HG02970 (cell line): ENCODE measurements around the gene ZNF692.
"Not testable (repeated sequence)": the region's sequence is repeated elsewhere in the genome, so short reads cannot be mapped to it uniquely, and the experiment has no call there.

Experiments
- ATAC-seq: cut with Tn5 transposase; IDR thresholded peaks from one replicate; pipeline ENCODE4 v1.9.1; 2021; ENCODE audit warnings: mild to moderate bottlenecking, moderate library complexity, moderate number of reproducible peaks; ENCODE audit not compliant: unreplicated experiment, low FRiP score

ZNF692 gene

DNA sequence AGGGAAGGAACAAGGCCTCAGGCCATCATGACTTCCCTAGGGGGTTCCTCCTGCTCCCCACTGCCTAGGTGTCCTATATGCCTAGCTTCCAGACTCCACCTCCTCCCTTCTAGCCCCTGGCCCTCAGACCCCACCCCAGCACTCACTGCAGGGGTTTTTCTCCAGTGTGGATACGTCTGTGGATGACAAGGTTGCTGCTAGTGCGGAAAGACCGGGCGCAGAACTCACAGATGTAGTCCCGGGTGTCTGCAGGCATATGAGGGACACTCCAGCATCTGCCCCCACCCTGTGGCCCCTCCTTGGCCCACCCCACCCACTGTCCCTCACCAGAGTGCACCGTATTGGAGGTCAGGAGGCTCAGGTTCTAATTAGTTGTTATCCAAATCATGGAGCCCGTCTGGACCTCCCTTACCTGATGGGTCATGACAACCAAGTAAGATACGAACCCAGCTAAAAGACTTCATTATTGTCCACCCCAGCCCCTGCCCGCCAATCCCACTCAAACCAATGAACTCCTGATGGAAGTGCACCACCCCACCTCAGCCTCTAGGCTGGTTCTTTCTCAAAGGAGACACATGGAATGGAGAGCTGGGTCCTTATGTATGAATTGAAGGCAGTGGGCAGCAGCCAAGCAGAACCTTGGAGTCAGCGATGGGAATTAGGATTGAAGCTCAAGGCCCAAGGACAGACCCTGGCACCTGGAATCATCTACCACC lies 8.2 kb downstream of the ZNF692 start:
- no peak for ATAC-seq

DNA sequence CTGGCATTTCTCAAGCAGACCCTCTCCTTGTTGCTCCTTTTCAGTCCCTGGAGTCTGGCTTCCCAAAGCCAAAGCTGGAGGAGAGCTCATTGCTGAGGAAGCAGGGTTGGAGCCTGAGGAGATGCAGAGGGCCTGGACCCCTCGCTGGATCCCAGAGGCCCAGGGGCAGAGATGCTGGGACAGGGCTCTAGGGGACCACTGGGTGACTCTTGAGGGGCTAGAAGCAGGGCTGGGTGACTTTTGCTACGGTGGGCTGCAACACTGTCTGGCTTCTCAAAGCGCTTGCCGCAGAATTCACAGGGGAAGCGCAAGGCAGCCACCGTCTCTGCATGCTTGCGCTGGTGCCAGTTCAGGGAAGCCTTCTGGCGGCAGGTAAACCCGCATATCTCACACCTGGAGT lies 8.8 kb downstream of the ZNF692 start:
- ATAC-seq = no peak

DNA sequence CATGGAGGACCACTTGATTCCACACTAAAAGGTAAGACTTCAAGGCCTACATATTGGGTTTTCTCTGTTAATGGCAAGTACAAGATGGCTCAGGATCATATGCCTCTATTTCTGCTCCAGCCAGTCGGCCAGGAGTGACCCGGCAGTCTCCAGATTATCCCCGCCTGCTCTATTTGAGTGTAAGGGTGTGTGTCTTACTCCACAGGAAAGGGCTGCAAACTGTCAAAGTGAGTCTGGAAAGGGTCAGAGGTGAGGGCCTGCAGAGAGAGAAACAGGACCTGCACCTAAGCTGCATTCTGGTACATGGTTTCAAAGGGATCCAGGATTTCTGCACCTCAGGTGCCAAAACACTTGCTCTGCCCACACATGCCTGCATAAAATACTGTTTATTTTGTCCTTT lies 9.2 kb downstream of the ZNF692 start:
- ATAC-seq = no peak

DNA sequence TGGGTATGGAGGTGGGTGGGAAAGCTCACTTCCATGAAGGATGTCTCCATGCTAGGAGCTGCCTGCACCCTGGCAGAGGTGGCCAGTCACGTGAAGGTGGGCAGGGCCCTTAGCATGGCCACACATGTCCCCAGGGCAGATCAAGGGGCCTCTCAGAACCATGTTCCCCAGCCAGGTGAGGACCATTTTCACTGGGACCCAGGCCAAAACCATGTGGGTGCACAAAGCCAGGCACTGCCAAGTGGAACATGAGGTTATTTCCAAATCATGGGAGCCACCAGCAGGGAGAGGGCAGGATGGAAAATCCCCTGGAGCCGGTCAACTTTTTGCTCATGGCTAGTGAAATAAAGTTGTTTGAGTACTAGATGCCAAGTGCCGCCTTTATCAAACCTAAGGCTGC lies 9.7 kb downstream of the ZNF692 start:
- ATAC-seq = no peak

DNA sequence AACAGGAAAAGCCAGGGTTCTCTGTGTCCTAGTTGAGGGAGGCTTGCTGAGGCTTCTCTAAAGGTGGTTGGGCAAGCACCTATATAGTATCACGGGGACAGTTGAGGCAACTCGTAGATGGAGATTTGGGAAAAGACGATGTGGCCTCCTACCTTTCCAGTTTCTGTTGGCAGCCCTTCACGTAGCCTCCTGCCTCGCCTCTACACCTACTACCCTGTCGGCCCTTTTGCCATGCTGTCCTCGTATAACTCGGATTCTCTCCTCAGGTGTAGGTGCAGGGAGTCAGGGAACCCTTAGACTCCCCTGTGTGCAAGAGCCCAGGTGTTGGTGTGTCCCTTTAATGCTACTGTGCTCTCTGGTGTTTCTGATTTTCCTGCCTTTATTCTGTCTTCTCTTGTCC lies 10.3 kb downstream of the ZNF692 start:
- no peak for ATAC-seq

DNA sequence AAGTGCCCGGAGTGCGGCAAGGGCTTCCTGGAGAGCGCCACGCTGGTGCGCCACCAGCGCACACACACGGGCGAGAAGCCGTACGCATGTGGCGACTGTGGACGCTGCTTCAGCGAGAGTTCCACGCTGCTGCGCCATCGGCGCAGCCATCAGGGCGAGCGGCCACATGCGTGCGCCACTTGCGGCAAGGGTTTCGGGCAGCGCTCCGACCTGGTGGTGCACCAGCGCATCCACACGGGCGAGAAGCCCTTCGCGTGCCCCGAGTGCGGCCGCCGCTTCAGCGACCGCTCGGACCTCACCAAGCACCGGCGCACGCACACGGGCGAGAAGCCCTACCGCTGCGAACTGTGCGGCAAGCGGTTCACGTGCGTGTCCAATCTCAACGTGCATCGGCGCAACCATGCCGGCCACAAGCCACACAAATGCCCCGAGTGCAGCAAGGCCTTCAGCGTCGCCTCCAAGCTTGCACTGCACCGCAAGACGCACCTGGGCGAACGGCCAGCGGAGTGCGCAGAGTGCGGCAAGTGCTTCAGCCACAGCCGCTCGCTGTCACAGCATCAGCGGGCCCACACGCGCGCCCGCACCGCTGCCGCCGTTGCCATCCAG lies 10.8 kb downstream of the ZNF692 start:
- no peak for ATAC-seq

DNA sequence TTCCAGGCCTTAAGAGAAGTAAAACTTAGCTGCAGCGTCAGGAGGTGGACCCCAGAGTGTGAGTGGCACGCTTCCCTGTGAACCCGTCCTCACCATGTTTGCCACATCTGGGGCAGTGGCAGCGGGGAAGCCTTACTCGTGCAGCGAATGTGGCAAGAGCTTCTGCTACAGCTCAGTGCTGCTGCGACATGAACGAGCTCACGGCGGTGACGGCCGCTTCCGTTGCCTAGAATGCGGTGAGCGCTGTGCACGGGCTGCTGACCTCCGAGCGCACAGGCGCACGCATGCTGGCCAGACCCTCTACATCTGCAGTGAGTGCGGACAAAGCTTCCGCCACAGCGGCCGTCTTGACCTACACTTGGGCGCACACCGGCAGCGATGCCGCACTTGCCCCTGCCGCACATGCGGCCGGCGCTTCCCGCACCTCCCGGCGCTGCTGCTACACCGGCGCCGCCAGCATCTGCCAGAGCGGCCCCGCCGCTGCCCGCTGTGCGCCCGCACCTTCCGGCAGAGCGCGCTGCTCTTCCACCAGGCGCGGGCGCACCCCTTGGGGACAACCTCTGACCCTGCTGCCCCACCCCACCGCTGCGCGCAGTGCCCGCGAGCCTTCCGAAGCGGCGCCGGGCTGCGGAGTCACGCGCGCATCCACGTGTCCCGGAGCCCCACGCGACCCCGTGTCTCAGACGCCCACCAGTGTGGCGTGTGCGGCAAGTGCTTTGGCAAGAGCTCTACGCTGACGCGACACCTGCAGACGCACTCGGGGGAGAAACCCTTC lies 11.5 kb downstream of the ZNF692 start:
- ATAC-seq = no peak

DNA sequence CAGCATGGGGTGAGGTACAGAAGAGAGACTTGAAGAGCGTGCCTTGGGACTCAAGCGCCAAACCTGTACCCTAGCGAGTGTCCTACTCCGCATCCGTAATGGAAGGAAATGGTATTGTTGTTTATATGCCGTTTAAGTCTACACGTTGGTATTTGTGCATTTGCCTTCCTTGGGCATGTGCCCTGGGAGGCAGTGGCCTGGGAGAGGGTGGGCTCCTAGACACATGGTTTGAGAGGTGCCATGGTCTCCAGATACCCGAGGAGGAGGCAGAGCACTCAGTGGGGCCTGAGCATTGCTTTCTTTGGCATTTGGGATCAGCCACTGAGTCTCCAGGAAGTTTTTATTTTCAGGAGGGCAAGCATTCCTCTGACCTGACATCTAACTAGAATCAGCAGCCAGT lies 14.4 kb downstream of the ZNF692 start:
- ATAC-seq = no peak

DNA sequence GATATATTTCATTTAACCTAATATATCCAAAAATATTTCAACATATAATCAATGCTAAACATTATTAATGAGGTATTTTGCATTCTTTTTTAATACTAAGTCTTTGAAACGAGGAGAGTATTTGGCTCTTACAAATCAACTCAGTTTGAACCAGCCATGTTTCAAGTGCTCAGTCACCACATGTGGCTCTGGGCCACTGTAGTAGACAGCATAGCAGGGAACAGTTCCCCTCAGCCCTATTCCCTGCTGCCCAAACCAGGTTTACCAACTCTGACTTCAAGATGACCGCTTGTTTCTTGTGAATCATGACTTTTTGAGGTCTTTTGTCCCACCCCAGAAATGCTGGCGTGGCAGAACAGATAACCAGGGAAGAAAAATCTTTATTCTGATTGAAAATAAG lies 15.2 kb downstream of the ZNF692 start:
- ATAC-seq = no peak

DNA sequence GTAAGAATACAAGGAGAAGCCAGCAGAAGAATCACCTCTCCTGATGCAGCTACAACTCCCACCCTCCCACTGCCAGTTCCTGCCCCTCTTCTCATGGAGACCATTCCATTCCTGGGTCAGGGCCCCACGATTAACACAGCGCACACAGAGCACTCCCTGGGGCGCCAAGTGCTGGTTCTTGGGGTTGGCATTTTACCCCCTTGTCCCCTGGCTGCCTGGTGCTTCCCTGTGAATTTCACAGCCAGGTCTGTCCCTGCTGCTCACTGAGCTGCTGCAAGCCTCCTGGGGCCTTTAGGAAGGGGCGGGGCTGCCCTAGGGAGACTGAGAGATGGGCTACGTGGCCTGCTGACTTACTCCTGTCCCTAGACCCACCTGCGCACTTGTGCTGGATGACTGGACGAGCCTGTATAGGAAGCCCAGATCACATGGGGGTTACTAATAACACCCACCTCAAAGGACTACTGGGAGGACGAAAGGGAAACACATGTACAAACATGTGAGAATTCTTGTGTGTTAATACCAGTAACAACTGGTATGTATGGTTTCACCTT lies 16.0 kb downstream of the ZNF692 start:
- no peak for ATAC-seq

DNA sequence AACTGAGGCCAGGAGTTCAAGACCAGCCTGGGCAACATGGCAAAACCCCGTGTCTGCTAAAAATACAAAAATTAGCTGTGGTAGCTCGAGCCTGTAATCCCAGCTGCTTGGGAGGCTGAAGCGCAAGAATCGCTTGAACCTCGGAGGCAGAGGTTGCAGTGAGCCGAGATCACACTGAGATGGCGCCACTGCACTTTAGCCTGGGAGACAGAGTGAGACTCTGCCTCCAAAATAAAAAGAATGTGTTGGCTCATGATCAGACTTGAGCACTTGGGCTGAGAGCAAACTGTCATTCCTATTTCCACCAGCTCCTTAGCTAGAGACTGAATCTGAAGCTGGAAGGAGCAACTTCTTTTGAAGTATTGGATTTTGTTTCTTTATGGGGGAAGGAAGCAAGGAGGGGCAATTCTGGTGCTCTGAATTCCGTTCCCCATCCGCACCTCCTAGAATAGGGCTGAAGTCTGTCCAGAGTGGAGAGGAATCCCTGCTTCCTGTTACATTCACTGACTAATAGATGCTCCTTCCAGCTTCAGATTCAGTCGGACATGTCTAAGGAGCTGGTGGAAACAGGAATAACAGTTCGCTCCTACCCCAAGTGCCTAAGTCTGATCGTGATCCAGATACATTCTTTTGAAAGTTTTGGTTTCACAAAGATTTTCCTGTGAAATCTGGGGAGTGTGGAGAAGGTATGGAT lies 17.0 kb downstream of the ZNF692 start:
- no peak for ATAC-seq

DNA sequence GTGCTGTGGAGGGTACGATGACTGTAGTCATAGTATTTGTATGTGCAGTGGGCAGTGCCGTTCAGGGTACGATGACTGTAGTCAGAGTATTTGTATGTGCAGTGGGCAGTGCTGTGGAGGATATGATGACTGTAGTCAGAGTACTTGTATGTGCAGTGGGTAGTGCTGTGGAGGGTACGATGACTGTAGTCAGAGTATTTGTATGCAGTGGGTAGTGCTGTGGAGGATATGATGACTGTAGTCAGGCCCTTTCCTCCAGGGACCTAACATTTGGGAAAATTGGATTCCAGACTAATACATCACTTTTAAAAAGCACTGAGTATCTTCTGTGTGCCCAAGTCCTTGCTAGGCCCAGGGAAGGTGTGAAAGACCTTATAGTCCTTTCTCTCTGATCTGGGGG lies 17.9 kb downstream of the ZNF692 start:
- ATAC-seq = no peak

DNA sequence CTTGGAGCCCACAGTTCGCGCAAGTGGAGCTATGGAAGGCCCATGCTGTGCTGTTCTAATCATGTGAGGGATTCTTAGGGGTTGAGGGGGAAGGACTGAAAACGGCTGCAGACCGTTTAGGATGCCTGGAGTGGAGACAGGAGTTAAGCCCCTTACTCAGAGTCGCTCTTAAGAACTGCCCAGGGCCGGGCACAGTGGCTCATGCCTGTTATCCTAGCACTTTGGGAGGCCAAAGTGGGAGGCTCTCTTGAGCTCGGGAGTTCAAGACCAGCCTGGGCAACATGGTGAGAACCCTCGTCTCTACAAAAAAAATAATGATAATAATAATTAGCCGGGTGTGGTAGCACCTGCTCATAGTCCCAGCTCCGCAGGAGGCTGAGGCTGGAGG lies 19.7 kb downstream of the ZNF692 start:
- no peak for ATAC-seq

DNA sequence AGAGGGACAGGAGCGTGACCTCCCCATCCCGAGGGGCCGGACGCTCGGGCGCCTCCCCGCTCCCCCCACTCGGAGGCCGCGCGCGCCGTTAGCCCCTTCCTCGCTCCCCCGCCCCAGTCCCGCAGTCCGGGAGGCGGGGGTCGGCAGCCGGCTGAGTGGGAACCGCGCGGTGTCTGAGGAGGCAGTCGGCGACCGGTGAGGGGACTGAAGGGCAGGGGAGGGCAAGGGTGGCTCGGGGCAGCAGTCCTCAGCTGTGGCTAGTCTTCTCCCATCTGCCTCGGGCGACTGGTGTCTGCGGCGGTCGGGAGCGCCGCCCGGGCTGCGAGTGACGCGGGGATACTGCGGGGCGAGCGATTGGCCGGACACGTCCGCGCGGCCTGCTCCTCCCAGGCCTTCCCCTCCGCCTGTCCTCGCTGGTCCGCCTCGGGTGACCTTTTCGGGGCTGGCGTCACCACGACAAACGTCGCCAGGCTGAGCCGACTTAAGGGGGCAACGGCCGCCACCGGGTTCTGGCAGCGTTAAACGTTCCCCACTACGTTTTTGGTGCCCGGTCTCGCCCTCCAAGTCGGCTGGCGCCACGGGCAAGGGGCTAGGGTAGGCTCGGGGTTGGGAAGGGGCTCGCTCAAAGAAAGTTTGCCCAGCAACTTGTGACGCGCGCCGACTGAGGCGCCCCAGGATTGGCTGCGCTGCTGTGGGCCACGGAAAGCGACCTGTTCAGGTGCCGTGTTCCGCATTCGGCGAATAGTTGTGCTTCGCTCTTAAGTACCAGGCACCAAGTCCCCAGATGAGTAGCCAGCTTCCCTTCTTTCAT lies 20.3 kb downstream of the ZNF692 start:
- ATAC-seq = peak; percentile 55

DNA sequence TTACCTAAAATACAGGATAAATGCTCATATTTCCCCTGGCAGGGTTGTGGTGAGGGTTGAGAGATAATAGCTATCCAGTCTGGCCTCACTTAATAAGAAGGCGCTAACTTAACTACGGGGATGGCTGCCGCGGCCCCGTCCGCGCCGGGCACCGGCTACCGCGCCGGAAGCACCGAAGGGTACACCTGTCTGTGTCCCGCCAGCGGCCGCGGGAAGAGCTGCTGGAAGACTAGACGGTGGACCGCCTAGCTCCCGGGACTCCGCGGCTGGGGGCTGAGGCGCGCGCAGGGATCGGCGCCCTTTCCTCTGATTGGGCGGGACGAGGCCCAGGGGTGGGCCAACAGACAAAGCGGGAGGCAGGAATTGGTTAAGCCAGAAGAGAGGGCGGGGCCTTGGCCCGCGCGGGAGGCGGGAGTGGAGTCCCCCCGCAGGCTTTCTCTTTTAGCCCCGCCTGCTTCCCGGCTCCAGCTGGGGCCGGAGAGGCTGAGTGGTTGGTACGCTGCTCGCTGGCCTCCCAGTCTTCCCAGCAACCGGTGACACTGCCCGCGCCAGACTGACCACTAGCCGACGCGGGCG lies 21.0 kb downstream of the ZNF692 start, which contains the start of gene ZNF672:
Gene ZNF672 (plus strand): TSS at position 444 of the 576 bp plus-strand sequence. CDS start 9,051 bp downstream, outside the sequence.
- ATAC-seq = peak; percentile 85

DNA sequence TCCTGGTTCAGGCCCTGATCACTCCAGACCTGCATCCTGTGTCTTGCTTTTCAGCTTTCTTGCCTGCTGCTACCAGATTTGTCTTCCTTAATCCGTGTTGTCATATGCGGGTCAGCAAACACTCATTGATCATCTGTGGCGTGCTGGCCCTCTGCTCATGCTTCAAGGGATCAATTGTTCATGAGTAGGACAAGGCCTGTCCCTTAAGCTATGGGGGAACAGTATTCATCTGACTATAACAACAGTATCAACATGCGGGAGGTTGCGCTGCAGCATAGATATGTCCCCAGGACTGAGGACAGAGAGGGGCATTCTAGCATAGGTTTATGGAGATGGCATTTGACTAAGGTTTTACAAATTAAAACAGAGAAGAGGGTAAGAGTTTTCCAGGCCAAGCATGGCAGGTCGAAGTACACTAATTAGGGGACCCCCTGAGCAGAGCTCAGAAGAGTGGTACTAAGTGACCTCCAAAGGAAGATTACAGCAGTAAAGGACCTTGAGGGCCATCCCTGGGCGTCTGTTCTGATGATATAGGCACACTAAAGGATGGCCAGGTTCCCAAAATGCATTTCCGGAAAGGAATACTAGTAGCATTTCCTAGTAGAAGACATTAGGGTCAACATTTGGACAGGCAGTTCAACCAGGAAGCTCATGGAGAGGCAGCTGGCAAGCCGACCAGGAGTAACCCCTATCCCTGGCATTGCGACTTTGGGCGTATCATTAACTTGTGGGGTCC lies 21.7 kb downstream of the ZNF692 start:
- ATAC-seq = no peak

DNA sequence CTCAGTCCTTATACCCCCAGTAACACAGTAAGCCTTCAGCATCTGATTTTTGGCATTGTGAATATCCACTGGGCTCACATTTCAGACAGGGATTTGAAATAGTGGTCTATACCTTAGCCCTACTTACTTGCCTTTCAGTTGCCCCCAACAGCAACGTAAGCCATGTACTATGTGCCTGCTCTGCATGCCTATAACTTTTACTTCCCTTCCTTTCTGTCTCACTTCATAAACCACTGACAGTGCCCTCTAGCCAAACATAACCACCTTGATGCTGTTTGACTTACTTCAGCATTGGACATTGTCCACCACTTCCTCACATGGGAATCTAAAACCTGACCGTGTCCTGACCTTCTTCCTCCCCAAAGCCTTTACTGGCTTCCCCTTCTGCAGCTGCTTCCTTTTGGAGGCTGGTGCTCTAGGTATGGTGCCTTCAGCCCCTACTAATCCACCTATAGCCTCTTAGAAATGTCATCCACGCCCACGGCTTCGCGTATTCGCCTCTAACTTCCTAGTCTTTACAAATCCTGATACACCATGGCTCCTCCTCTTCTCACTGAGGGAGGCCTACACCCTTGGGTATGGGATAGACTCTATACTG lies 24.4 kb downstream of the ZNF692 start:
- ATAC-seq = no peak

DNA sequence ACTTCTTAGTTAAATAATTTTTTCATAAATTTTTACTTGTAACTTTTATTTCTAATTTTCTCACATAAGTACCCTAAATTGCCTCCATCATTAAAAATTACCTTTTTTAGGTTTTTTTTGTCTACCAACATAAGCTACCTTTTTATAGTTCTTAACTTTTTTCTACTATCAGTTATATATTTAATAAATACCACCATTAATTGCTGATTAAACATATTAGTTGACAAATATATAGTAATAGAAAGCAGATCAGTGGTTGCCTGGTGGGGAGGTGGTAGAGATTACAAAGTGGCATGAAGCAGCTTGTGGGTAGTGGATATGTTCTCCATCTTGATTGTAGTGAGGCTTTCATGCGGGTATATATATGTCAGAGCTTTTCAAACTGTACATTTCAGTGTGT lies 27.0 kb downstream of the ZNF692 start:
- no peak for ATAC-seq

DNA sequence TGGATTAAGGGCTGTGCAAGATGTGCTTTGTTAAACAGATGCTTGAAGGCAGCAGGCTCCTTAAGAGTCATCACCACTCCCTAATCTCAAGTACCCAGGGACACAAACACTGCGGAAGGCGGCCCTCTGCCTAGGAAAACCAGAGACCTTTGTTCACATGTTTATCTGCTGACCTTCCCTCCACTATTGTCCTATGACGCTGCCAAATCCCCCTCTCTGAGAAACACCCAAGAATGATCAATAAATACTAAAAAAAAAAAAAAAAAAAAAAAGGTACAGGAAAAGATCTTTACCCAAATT lies 28.2 kb downstream of the ZNF692 start:
- ATAC-seq = not testable (repeated sequence)
